GM12872 (cell line): ENCODE measurements around the gene MTERF1.

ENCODE experiments used
- CTCF ChIP-seq: IDR thresholded peaks from 3 replicates; pipeline ENCODE4 v1.5.1; 2011; ENCODE audit warnings: low read depth, mild to moderate bottlenecking, low read length, moderate library complexity; ENCODE audit not compliant: insufficient read depth

MTERF1 gene

GRCh38 chr7:91835091-91835825 lies 45.2 kb downstream of the MTERF1 start:
- no peak for TF ChIP-seq CTCF

GRCh38 chr7:91832493-91833045 lies 47.9 kb downstream of the MTERF1 start:
- TF ChIP-seq CTCF, result no peak

- TF ChIP-seq CTCF, result no peak
Measured at GRCh38 chr7:91827169-91827568, 53.3 kb downstream of the MTERF1 start.

DNA sequence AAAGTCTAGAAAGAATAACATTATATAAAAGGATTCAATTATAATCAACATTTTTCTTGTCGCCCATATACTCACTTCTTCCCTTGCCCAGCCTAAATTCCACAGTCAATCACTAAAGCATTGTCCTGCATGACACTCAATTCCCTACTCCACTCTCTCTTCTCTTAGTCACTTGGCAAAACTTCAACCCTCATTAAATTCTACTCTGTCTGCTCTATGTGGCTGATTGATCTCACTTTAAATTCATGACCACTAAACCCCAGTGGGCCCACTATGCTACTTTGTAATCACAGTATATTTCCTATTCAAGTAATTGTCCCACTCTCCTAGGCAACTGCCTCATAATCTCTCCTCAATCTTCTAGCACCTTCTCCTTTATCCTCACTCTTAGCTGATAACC lies 54.1 kb downstream of the MTERF1 start:
- no peak for TF ChIP-seq CTCF

- no peak for TF ChIP-seq CTCF
Measured at GRCh38 chr7:91824201-91824600, 56.3 kb downstream of the MTERF1 start.
